Measurements from ENCODE around the gene CNR2. TPM values are rescaled to one million over a fixed set of nuclear protein-coding genes. Genes with fewer than 3 reads are reported as not detected.

Gene CNR2
- polyA plus RNA-seq, 1 experiment = not detected

- Histone ChIP-seq H3K36me3 (ENCODE audit: control insufficient read depth, insufficient read depth, low read length) (no peaks in the 10 kb centered on the region), H3K4me3 (ENCODE audit: low read depth, low read length) (no peak overlapping the region), H3K27me3 (ENCODE audit: control insufficient read depth, insufficient read depth, low read length) (peaks cover 1% of the 10 kb centered on the region; the same call in 1 of the 2 replicates)
- ChIA-PET CTCF (interaction anchor here (0.6 to 2.8 kb wide), 5 partner anchors 14 to 151 kb away, joined by 3 to 7 read pairs (median 3); no protein-coding TSS in a partner anchor), POLR2A (no interaction called here)
- peak; percentile 78 for DNase-seq (ENCODE audit: low read depth)
- no peak for TF ChIP-seq CTCF (IDR thresholded peaks at IDR 0.05; ENCODE audit: insufficient read depth, low read depth, low read length)
These were observed 17.8 kb upstream of the CNR2 start for GRCh38 chr1:23930861-23931490.

GRCh38 chr1:23930270-23930669 lies 17.1 kb upstream of the CNR2 start:
- CTCF ChIA-PET = interaction anchor here (1.0 to 2.8 kb wide), 5 partner anchors 14 to 159 kb away, joined by 3 to 7 read pairs (median 4); no protein-coding TSS in a partner anchor
- Histone ChIP-seq H3K4me3 (ENCODE audit: low read depth, low read length) (no peak overlapping the region), H3K36me3 (ENCODE audit: control insufficient read depth, insufficient read depth, low read length) (no peaks in the 10 kb centered on the region), H3K27me3 (ENCODE audit: control insufficient read depth, insufficient read depth, low read length) (peaks cover 1% of the 10 kb centered on the region; the same call in 1 of the 2 replicates)
- no peak for DNase-seq (ENCODE audit: low read depth)
- no peak for TF ChIP-seq CTCF (IDR thresholded peaks at IDR 0.05; ENCODE audit: insufficient read depth, low read depth, low read length)
- POLR2A ChIA-PET = no interaction called here

- CTCF ChIA-PET = interaction anchor here (2.1 to 2.3 kb wide), 2 partner anchors 12 to 157 kb away, joined by 4 to 7 read pairs; no protein-coding TSS in a partner anchor
- Histone ChIP-seq H3K27me3 (ENCODE audit: control insufficient read depth, insufficient read depth, low read length) (peaks cover 1% of the 10 kb centered on the region; the same call in 1 of the 2 replicates), H3K36me3 (ENCODE audit: control insufficient read depth, insufficient read depth, low read length) (no peaks in the 10 kb centered on the region), H3K4me3 (ENCODE audit: low read depth, low read length) (no peak overlapping the region)
- POLR2A ChIA-PET = no interaction called here
- no peak for TF ChIP-seq CTCF (IDR thresholded peaks at IDR 0.05; ENCODE audit: insufficient read depth, low read depth, low read length)
- DNase-seq (ENCODE audit: low read depth) = no peak
These were observed 15.6 kb upstream of the CNR2 start for GRCh38 chr1:23928789-23929188.

- POLR2A ChIA-PET = no interaction called here
- no peak overlapping the region for H3K4me3 ChIP-seq (ENCODE audit: low read depth, low read length)
- no peak for DNase-seq (ENCODE audit: low read depth)
- no peaks in the 10 kb centered on the region for H3K36me3 ChIP-seq (ENCODE audit: control insufficient read depth, insufficient read depth, low read length)
- peaks cover 1% of the 10 kb centered on the region; the same call in 1 of the 2 replicates for H3K27me3 ChIP-seq (ENCODE audit: control insufficient read depth, insufficient read depth, low read length)
- CTCF ChIA-PET = interaction anchor here (0.9 to 2.3 kb wide), 2 partner anchors 11 to 465 kb away, joined by 4 to 7 read pairs; no protein-coding TSS in a partner anchor
- TF ChIP-seq CTCF (IDR thresholded peaks at IDR 0.05; ENCODE audit: insufficient read depth, low read depth, low read length) = no peak
These were observed 13.9 kb upstream of the CNR2 start for GRCh38 chr1:23927097-23927496.

- no peaks in the 10 kb centered on the region for H3K36me3 ChIP-seq (ENCODE audit: control insufficient read depth, insufficient read depth, low read length)
- ChIA-PET POLR2A (no interaction called here), CTCF (interaction anchor here (1.0 to 1.7 kb wide), 2 partner anchors 56 to 115 kb away, joined by 4 to 9 read pairs; no protein-coding TSS in a partner anchor)
- DNase-seq (ENCODE audit: low read depth) = no peak
- no peak for TF ChIP-seq CTCF (IDR thresholded peaks at IDR 0.05; ENCODE audit: insufficient read depth, low read depth, low read length)
- H3K4me3 ChIP-seq (ENCODE audit: low read depth, low read length) = no peak overlapping the region
- peaks cover 1% of the 10 kb centered on the region; the same call in 1 of the 2 replicates for H3K27me3 ChIP-seq (ENCODE audit: control insufficient read depth, insufficient read depth, low read length)
These were observed 12.1 kb upstream of the CNR2 start for GRCh38 chr1:23925279-23925678.
